Right lobe of liver (tissue), 6 donors: ENCODE results near the gene ALPI. TPM values are rescaled to one million over a fixed set of nuclear protein-coding genes. Genes with fewer than 3 reads are reported as not detected.

ENCODE experiments used
- ATAC-seq, 4 donors: fragments of 200-7000 bp; cut with Tn5 transposase; one replicate each; pipeline ENCODE4 v1.9.1; 2020; ENCODE audit warnings: mild to moderate bottlenecking in 4 of 4, moderate library complexity in 4 of 4
- DNase-seq, 3 donors: peaks; one replicate each; pipeline ENCODE4 v3.0.0-alpha.2; 2020
- H3K27ac ChIP-seq, 3 donors: fragments of 200-600 bp; one replicate each; pipeline ENCODE4 v1.8.0; 2022
- H3K27me3 ChIP-seq, 2 donors: fragments of 200-600 bp; one replicate each; pipeline ENCODE4 v1.8.0; 2022
- H3K36me3 ChIP-seq, 4 donors: fragments of 200-600 bp; sonication (generic) in 1 of 4; one replicate each; pipeline versions ENCODE4 v1.5.1 to v1.8.0; 2017 to 2022; ENCODE audit warnings: control low read depth in 1 of 4
- H3K4me1 ChIP-seq, 4 donors: fragments of 200-600 bp; sonication (generic) in 1 of 4; one replicate each; pipeline versions ENCODE4 v1.5.1 to v1.8.0; 2017 to 2022; ENCODE audit warnings: control low read depth in 1 of 4
- H3K4me3 ChIP-seq, 3 donors: fragments of 200-600 bp; one replicate each; pipeline ENCODE4 v1.8.0; 2022
- H3K9me3 ChIP-seq, 4 donors: fragments of 200-600 bp; sonication (generic) in 1 of 4; one replicate each; pipeline versions ENCODE4 v1.5.1 to v1.8.0; 2017 to 2022; ENCODE audit warnings: control low read depth in 1 of 4
- CTCF ChIP-seq, 4 donors: fragments of 200-600 bp in 3 of 4; fragments of 450-650 bp in 1 of 4; IDR thresholded peaks; one replicate each; pipeline versions ENCODE4 v1.5.1 to v1.8.0; 2016 to 2022; ENCODE audit warnings: antibody characterized with exemption in 4 of 4, mild to moderate bottlenecking in 2 of 4
- POLR2A ChIP-seq: fragments of 450-650 bp; IDR thresholded peaks from one replicate; pipeline ENCODE4 v1.6.1; 2017; ENCODE audit warnings: antibody characterized with exemption, mild to moderate bottlenecking
- WGBS: methylation state at CpG from one replicate; pipeline ENCODE4 v1.1.6; 2018; ENCODE audit warnings: low coverage, low lambda C conversion rate; ENCODE audit not compliant: insufficient coverage; ENCODE audit errors: missing lambda C conversion rate; 5-methylcytosine and 5-hydroxymethylcytosine counted together
- intact Hi-C, 2 donors: fragments of 100-400 bp; cut with DNase I; formaldehyde crosslinking; loops; one replicate each; pipeline versions ENCODE4 v1.11.2 to v1.14.1; 2022
- total RNA-seq, 6 experiments: library from RNA; depleted of rRNA in 2 of 6; stranded (reverse); fragments of >200 nt in 2 of 6; fragmentation: NEBNext Ultra II Directional in 3 of 6; extraction: Animal tissue kit (Norgen Biotek cat#: 25700) in 3 of 6; gene quantifications; one replicate each; pipeline versions ENCODE4 v1.1.0 to v1.2.4, GENCODE V29; 2016 to 2023
- donor health status: DM: no; HTN: yes; CAD: no.
- donor health status: DM: no; HTN: no; CAD: no.
- donor health status: DM: no; HTN: no; CAD: no.
- donor health status: DM: no; HTN: yes; CAD: no.
- donor health status: DM: no; HTN: yes; CAD: no.

ALPI gene
- total RNA-seq, 6 experiments from 2014 or later: 0.19 to 0.25 TPM; not detected in 4

GRCh38 chr2:232476791-232477190 is 20.8 kb downstream of the ALPI start:
- no peaks in the 10 kb centered on the region for H3K9me3 ChIP-seq
- WGBS: 90% methylated on average over 7 of the region's 7 CpGs
- H3K4me3 ChIP-seq: no peak overlapping the region
- DNase-seq: peak; percentile 6 to 50 (median 28)
- H3K27ac ChIP-seq: no peak overlapping the region
- H3K36me3 ChIP-seq: no peaks in the 10 kb centered on the region
- no peak for ATAC-seq
- no peaks in the 10 kb centered on the region for H3K4me1 ChIP-seq
- no peaks in the 10 kb centered on the region for H3K27me3 ChIP-seq
- TF ChIP-seq CTCF (IDR thresholded peaks at IDR 0.05) (no peak), POLR2A (no peak)
- intact Hi-C loops: no loop called here

GRCh38 chr2:232477751-232478510 is 22.0 kb downstream of the ALPI start:
- 91% methylated on average over 3 of the region's 13 CpGs for WGBS
- Histone ChIP-seq H3K27ac (no peak overlapping the region), H3K27me3 (no peaks in the 10 kb centered on the region), H3K4me3 (no peak overlapping the region), H3K9me3 (no peaks in the 10 kb centered on the region), H3K4me1 (no peaks in the 10 kb centered on the region), H3K36me3 (no peaks in the 10 kb centered on the region)
- no peak for TF ChIP-seq POLR2A
- TF ChIP-seq CTCF (IDR thresholded peaks at IDR 0.05): no peak
- ATAC-seq (no peak), DNase-seq (no peak)
- intact Hi-C loops: no loop called here

GRCh38 chr2:232478571-232479340 is 22.8 kb downstream of the ALPI start:
- peak in 2 of 3 donors; percentile 14 to 47 for DNase-seq
- Histone ChIP-seq H3K4me1 (no peaks in the 10 kb centered on the region), H3K27ac (no peak overlapping the region), H3K36me3 (no peaks in the 10 kb centered on the region), H3K27me3 (no peaks in the 10 kb centered on the region), H3K9me3 (no peaks in the 10 kb centered on the region), H3K4me3 (no peak overlapping the region)
- intact Hi-C loops: no loop called here
- no peak for TF ChIP-seq POLR2A
- no peak for TF ChIP-seq CTCF (IDR thresholded peaks at IDR 0.05)
- ATAC-seq: no peak
- WGBS: no CpG with 5 or more reads among the region's 19 CpGs

GRCh38 chr2:232479341-232480200 is 23.6 kb downstream of the ALPI start:
- 67% methylated on average over 6 of the region's 21 CpGs for WGBS
- peak in 2 of 3 donors; percentile 14 to 47 for DNase-seq
- TF ChIP-seq POLR2A (no peak), CTCF (IDR thresholded peaks at IDR 0.05) (no peak)
- Histone ChIP-seq H3K9me3 (no peaks in the 10 kb centered on the region), H3K36me3 (no peaks in the 10 kb centered on the region), H3K27me3 (no peaks in the 10 kb centered on the region), H3K27ac (no peak overlapping the region), H3K4me1 (no peaks in the 10 kb centered on the region), H3K4me3 (no peak overlapping the region)
- intact Hi-C loops: no loop called here
- no peak for ATAC-seq
